ENCODE measurements around the gene DROSHA. TPM values are rescaled to one million over a fixed set of nuclear protein-coding genes. Genes with fewer than 3 reads are reported as not detected.

The DROSHA gene
- total and polyA plus RNA-seq, 2 donors (not counting 1 experiment from before 2014, with no cell fraction given): 44.1 to 48.4 TPM

DNA sequence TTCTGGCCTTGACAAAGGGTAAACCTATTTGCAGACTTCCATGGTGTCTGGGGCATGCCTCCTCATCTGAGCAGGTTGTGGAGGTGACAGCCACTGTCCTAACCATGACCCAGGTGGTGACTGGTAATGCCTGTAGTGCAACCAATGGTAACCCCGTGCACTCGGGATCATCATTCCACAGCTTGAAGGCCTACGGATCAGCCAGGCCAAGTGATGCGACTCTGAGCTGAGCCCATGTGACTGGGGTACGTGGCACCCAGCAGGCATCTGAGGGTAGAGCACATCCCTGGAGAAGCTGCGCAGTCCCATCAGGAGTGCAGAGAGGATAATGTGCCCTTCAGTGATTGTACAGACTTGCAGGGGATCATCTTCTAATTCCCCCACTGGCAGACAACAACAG, 35.0 kb downstream of the DROSHA start:
- H3K4me1 ChIP-seq (ENCODE audit: control insufficient read depth, extremely low read depth, insufficient read depth, low read length): peaks cover 6% of the 10 kb centered on the region
- H3K27ac ChIP-seq (ENCODE audit: insufficient read depth, low read length): no peak overlapping the region
- H3K79me2 ChIP-seq (ENCODE audit: control insufficient read depth, insufficient read depth, low read length): no peaks in the 10 kb centered on the region
- H3K9ac ChIP-seq (ENCODE audit: insufficient read depth, low read length): no peak overlapping the region
- H3K27me3 ChIP-seq (ENCODE audit: control insufficient read depth, insufficient read depth, low read length): no peaks in the 10 kb centered on the region
- no peak overlapping the region for H2AFZ ChIP-seq (ENCODE audit: low read length)
- H3K9me3 ChIP-seq (ENCODE audit: control insufficient read depth, insufficient read depth, low read depth, low read length): no peaks in the 10 kb centered on the region
- peaks cover 14% of the 10 kb centered on the region for H3K36me3 ChIP-seq (ENCODE audit: control insufficient read depth, insufficient read depth, low read length)
- H3K4me3 ChIP-seq (replicated peaks in 1 of 4; ENCODE audit: control extremely low read depth in 1 of 4, insufficient read depth in 1 of 4, low read depth in 3 of 4, low read length in 4 of 4): no peak overlapping the region
- no peak for DNase-seq (ENCODE audit: low read depth in 2 of 2)
- no peak overlapping the region for H3K4me2 ChIP-seq (ENCODE audit: extremely low read depth, insufficient read depth, low read length)
- no peaks in the 10 kb centered on the region for H4K20me1 ChIP-seq (ENCODE audit: control insufficient read depth, extremely low read depth, insufficient read depth, low read length)
- TF ChIP-seq, protein P1, sequence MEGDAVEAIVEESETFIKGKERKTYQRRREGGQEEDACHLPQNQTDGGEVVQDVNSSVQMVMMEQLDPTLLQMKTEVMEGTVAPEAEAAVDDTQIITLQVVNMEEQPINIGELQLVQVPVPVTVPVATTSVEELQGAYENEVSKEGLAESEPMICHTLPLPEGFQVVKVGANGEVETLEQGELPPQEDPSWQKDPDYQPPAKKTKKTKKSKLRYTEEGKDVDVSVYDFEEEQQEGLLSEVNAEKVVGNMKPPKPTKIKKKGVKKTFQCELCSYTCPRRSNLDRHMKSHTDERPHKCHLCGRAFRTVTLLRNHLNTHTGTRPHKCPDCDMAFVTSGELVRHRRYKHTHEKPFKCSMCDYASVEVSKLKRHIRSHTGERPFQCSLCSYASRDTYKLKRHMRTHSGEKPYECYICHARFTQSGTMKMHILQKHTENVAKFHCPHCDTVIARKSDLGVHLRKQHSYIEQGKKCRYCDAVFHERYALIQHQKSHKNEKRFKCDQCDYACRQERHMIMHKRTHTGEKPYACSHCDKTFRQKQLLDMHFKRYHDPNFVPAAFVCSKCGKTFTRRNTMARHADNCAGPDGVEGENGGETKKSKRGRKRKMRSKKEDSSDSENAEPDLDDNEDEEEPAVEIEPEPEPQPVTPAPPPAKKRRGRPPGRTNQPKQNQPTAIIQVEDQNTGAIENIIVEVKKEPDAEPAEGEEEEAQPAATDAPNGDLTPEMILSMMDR (conservative IDR thresholded peaks at IDR 0.05 in 1 of 2, IDR thresholded peaks at IDR 0.05 in 1 of 2; ENCODE audit: low read depth in 1 of 2, low read length in 2 of 2): no peak
- TF ChIP-seq EZH2 (IDR thresholded peaks at IDR 0.05; ENCODE audit: low read length, missing control alignments): no peak

DNA sequence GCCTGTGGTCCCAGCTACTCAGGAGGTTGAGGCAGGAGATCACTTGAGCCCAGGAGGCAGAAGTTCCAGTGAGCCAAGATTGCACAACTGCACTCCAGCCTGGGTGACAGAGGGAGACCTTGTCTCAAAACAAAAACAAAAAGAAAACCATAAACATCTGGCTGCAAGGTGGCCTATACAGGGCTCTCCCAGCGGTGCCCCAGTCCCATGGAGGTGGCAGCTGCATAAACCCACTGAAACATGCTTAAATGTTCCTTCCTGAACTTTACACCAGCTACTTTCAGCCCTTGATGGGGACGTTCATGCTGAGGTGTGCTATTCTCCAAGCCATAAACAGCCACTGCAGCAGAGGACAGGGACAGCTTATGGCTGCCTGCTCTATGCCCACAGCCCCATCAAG, 35.6 kb downstream of the DROSHA start:
- H3K4me1 ChIP-seq (ENCODE audit: control insufficient read depth, extremely low read depth, insufficient read depth, low read length): peaks cover 6% of the 10 kb centered on the region
- no peak overlapping the region for H3K27ac ChIP-seq (ENCODE audit: insufficient read depth, low read length)
- no peak overlapping the region for H3K4me3 ChIP-seq (replicated peaks in 1 of 4; ENCODE audit: control extremely low read depth in 1 of 4, insufficient read depth in 1 of 4, low read depth in 3 of 4, low read length in 4 of 4)
- H3K4me2 ChIP-seq (ENCODE audit: extremely low read depth, insufficient read depth, low read length): no peak overlapping the region
- H3K9ac ChIP-seq (ENCODE audit: insufficient read depth, low read length): no peak overlapping the region
- DNase-seq (ENCODE audit: low read depth in 2 of 2): no peak
- peaks cover 14% of the 10 kb centered on the region for H3K36me3 ChIP-seq (ENCODE audit: control insufficient read depth, insufficient read depth, low read length)
- H3K27me3 ChIP-seq (ENCODE audit: control insufficient read depth, insufficient read depth, low read length): no peaks in the 10 kb centered on the region
- no peaks in the 10 kb centered on the region for H4K20me1 ChIP-seq (ENCODE audit: control insufficient read depth, extremely low read depth, insufficient read depth, low read length)
- H2AFZ ChIP-seq (ENCODE audit: low read length): no peak overlapping the region
- H3K79me2 ChIP-seq (ENCODE audit: control insufficient read depth, insufficient read depth, low read length): no peaks in the 10 kb centered on the region
- TF ChIP-seq EZH2 (IDR thresholded peaks at IDR 0.05; ENCODE audit: low read length, missing control alignments): no peak
- TF ChIP-seq, protein P1 (conservative IDR thresholded peaks at IDR 0.05 in 1 of 2, IDR thresholded peaks at IDR 0.05 in 1 of 2; ENCODE audit: low read depth in 1 of 2, low read length in 2 of 2): no peak
- no peaks in the 10 kb centered on the region for H3K9me3 ChIP-seq (ENCODE audit: control insufficient read depth, insufficient read depth, low read depth, low read length)

DNA sequence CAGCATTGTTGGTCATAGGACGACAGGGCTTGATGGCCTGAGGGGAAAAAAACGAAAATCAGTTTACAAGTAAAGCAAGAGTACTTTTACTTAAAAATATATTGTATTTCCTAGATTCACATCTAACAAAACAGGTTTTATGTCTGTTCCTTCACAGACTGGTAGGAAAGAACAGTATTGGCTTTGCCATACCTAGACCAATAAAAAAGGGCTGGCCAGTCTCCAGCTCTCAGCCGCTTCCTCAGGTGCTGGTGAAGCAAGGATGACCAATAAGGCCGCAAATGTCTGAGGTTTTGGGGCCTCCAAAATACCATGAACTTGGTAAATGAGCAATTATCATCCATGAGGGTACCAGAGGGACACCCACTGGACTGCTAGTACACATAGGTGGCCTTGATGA, 36.6 kb downstream of the DROSHA start:
- H2AFZ ChIP-seq (ENCODE audit: low read length): no peak overlapping the region
- H3K27ac ChIP-seq (ENCODE audit: insufficient read depth, low read length): no peak overlapping the region
- H4K20me1 ChIP-seq (ENCODE audit: control insufficient read depth, extremely low read depth, insufficient read depth, low read length): no peaks in the 10 kb centered on the region
- TF ChIP-seq, protein P1 (conservative IDR thresholded peaks at IDR 0.05 in 1 of 2, IDR thresholded peaks at IDR 0.05 in 1 of 2; ENCODE audit: low read depth in 1 of 2, low read length in 2 of 2): no peak
- TF ChIP-seq EZH2 (IDR thresholded peaks at IDR 0.05; ENCODE audit: low read length, missing control alignments): no peak
- no peak overlapping the region for H3K4me3 ChIP-seq (replicated peaks in 1 of 4; ENCODE audit: control extremely low read depth in 1 of 4, insufficient read depth in 1 of 4, low read depth in 3 of 4, low read length in 4 of 4)
- no peaks in the 10 kb centered on the region for H3K79me2 ChIP-seq (ENCODE audit: control insufficient read depth, insufficient read depth, low read length)
- no peaks in the 10 kb centered on the region for H3K27me3 ChIP-seq (ENCODE audit: control insufficient read depth, insufficient read depth, low read length)
- no peak overlapping the region for H3K4me2 ChIP-seq (ENCODE audit: extremely low read depth, insufficient read depth, low read length)
- H3K9ac ChIP-seq (ENCODE audit: insufficient read depth, low read length): no peak overlapping the region
- H3K9me3 ChIP-seq (ENCODE audit: control insufficient read depth, insufficient read depth, low read depth, low read length): no peaks in the 10 kb centered on the region
- H3K4me1 ChIP-seq (ENCODE audit: control insufficient read depth, extremely low read depth, insufficient read depth, low read length): peaks cover 6% of the 10 kb centered on the region
- H3K36me3 ChIP-seq (ENCODE audit: control insufficient read depth, insufficient read depth, low read length): peaks cover 13% of the 10 kb centered on the region
- no peak for DNase-seq (ENCODE audit: low read depth in 2 of 2)

All from fibroblast of lung (primary cell).